DOHH2 (cell line): Measurements from ENCODE around the gene NME7.

Experiments
- CTCF ChIP-seq: fragments of 200-600 bp; sonication (generic); IDR thresholded peaks from one replicate; pipeline ENCODE4 v1.5.1; 2014; ENCODE audit warnings: antibody characterized with exemption, mild to moderate bottlenecking, low read depth, low read length; ENCODE audit not compliant: poor library complexity, severe bottlenecking
- EZH2phosphoT487 ChIP-seq: fragments of 200-600 bp; sonication (generic); IDR thresholded peaks from 2 replicates; pipeline ENCODE4 v1.6.1; 2017; ENCODE audit warnings: borderline replicate concordance, mild to moderate bottlenecking, antibody characterized with exemption, low read length, moderate library complexity, mixed read lengths

GRCh38 chr1:169094897-169095569 is 272.6 kb downstream of the NME7 start:
- TF ChIP-seq CTCF (no peak), EZH2phosphoT487 (no peak)
